GM18868 (cell line): Measurements from ENCODE around the gene DOK4.

Source experiments
- ATAC-seq: cut with Tn5 transposase; IDR thresholded peaks from one replicate; pipeline ENCODE4 v1.9.1; 2021; ENCODE audit warnings: mild to moderate bottlenecking, moderate library complexity; ENCODE audit not compliant: unreplicated experiment

DOK4 gene

DNA sequence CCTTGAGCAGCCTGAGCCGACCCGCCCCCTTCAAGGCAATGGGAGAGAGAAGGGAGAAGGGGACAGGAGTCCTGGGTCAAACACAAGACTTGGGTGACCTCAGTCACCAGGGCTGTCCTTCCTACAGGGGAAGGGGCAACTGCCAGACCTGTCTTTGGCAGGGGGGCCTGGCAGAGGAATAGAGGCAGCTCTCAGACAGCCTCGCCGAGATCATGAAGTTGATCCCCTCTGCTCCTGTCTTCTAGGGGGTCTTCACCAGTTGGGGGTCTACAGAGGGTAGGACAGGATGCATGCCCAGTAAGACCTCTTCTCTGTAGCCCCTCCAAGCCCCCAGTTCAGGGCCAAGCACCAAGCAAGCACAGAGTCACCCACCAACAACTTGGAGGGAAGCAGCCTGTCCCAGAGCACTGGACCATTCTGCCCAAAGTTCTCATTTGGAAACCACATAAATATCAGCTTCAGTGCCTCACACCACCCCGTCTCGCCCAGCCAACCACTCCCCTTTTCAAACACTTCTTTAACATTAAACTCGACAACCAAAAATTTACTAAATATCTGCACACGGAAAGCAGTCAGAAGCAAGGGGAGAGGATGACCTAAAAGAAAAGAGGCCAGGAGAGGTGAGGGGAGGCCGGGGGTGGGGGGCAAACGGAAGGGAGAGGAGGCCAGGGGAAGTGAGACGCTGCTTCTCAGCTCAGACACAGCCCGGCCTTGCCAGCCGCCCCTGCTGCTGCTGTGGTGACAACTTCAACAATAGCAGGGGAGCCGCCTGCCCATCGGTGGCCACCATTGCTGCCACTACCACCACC is 7.7 kb downstream of the DOK4 start:
- no peak for ATAC-seq

DNA sequence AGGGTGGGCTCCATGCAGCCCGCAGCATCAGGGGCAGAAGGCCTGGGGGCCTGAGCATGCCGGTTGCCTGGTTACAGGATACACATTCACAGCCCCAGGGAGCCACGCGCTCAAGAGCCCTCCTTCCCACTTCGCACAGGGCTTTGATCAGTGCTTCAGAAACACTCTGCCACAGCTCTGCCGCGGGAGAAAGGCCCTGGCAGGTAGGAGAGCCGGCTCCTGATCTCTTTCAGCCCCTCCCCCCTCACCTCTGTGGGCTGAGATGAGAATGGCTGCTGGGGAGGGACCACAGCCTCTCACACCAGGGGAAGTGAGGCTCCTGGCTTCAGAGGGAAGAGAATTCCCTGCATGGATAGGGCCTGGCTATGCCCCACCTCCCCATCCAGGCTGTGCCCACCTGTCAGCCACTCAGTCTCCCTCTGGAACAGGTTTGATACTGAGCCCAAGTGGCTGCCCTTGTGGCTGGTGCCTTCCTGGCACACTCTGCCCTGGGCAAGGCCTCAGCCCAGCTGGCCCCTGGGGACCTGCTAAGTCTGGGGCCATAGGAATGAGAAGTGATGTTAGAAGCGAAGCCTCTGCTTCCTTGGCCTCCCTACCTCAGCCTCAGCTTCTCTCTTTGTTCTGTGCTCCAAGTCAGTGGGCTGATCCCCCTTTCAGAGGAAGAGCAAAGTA is 8.6 kb downstream of the DOK4 start:
- ATAC-seq = no peak

DNA sequence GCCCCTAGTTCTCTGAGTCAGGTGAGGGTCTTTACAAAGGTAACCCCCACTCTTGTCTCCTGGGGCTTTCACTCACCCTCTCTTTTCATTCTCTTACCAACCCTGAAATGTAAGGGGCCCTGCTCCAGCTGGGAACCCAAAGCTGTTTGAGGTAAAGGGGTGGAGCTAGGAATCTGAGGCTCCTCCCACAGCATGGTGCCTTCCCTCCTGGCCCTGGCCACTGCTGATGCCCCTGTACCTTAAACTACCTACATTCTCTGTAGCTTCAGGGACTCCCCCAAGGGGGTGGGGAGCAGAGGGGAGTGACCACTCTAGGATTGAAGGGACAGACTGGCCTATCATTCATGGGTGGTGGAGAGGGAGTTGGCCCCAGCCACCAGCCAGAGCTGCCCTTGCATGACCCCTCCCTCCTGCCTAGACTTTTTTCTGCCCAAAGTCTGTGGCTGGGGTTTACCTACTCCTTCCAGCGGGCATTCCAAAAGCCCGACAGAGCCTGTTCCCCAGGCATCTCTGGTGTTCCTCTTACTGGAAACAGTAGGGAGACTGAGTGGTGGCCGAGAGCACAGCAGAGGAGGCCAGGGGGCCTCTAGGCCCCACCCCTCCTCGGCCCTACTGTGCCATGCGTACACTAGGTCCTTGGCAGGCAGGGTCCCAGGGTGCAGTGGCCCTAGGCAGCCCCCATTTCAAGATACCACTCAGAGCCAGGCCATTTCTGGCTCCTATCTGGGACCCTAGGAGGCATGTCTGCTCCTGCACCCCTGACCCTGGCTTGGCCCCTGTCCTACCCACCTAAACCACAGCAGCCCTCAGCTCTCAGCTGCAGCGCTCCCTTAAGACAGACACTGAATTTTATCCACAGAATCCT is 9.5 kb downstream of the DOK4 start:
- ATAC-seq = no peak

DNA sequence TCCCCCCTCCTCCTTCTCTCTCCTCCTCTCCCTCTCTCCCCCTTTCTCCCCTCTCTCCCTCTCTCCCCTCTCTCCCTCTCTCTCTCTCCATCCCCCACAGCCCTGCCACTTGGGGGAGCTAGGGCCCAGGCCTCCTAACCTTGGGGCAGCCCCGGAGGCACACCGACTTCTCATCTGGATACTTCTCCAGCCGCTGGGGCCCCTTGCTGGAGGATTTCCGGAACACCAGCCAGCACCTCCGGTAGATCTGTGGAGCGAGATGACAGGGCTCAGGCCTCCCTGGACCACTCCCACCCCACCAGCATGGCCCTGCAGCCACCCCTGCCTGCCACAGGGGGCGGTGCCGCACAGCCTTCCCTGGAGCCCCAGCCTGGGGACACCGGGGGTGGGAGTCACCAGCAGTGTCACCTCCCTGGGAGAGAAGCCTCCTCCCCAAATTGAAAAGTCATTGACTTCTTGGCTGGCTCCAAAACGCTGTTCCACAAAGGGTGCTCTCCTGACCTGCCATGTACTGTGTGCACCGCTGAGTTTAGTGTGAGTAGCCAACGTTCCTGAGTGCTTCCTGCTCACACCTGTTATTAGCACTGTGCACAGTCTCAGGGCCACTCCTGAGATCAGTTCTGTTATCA is 10.5 kb downstream of the DOK4 start:
- peak; percentile 96 for ATAC-seq

DNA sequence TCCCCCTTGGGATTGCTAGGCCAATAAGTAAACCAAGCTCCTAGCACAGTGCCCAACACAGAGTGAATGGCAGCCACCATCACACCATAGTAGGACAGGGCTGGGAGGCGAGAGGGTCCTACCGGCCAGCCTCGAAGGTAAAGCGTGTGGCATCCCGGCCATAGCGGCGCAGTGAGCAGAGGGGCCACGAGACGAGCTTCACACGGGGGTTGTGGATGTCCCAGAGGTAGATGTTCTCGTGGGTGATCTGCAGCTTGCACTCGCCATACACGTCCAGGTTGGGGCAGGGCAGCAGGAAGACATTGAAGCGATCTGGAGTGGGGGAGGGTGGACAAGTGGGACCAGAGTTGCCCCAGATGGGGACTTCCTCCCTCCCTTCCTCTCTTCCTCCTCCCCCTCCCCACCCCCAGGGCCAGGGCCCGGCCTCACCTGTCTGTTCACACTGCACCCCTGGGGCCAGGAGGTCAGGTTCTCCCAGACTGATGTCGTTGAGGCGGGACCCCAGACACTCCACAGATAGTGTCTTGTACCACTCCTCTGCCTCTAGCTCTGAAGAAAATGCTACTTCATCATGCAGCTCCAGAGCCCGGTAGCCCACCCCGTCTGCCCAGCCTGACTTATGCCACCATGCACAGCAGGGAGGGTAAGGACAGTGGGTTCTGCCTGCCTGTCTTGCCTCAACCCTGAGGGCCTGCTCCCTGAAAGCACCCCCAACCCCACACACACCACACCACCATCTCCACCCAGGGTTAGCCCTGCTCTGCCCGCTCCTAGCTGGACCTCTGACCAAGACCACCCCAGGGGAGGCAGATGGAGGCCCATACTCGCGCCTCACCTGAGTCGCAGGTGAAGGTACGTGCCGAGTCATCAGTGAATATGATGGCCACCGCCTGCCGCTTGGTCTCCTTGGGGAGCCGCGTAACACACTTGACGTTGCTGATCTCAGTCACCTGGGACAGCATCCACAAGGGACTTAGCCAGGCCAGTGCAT is 11.3 kb downstream of the DOK4 start:
- ATAC-seq = no peak

DNA sequence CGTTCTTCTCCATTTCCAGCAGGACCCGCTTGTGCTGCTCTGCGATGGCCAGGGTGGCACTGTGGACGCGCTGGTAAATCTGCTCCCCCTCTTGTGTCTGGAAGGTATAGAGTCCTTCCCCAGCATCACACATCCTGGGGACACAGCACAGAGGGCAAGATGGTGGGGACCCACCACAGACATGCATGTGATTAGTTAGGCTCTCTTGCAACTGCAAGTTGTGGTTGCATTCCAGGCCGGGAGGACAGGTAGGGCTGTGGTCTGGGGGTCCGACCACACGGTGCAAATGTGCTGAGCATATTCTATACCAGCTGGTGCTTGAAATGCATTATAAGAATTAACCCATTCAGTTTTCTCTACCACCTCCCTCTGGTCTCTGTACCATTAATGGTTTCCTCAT is 12.4 kb downstream of the DOK4 start:
- no peak for ATAC-seq

DNA sequence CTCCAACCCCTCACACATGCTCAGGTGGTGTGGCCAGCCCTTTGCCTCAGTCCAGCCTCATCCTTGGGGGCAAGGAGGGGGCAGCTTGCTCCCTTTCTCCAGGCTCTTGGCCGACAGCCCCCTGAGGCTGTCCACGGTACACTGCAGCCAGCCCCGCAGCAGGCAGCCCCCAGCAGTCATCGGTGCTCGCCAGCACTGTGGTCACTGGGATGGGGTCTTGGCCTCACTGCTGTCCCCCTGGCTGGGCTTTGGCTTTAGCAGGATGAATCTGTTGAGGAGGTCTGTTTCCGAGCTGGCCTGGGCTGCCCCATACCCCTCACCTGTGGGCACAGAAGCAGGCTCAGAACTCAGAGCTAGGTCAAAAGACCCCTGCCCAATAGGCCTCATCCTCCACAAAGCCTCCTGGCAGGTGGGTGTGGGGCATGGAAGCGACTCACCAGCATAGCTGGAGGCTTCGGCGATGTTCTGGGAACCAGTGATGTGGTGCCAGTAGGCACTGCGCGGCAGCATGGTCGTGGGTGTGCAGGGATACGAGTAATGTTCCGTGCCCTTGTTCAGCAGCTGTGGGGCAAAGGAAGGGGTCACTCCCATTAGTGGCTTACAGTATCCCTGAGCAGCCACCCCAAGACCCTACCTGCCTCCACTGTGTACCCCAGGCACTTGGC is 13.0 kb downstream of the DOK4 start:
- ATAC-seq = no peak

DNA sequence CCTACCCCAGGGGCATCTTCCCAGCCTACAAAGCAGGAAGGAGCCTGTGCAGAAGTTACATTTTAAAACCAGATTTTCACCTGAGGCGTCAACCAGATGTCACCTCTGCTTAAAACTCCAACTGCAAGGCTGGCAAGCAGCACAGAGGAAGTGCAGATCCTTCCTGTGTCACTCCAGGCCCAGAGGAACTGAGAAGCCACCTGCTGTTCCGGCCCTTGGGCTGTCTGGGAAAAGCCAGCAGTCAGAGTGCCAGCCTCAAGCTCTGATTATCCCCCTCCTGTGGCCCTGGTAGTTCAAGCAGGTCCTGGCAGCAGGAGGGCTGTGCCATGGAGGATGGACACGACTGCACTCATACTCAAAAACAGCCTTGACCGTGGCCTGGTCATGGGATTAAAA is 13.6 kb downstream of the DOK4 start:
- no peak for ATAC-seq

DNA sequence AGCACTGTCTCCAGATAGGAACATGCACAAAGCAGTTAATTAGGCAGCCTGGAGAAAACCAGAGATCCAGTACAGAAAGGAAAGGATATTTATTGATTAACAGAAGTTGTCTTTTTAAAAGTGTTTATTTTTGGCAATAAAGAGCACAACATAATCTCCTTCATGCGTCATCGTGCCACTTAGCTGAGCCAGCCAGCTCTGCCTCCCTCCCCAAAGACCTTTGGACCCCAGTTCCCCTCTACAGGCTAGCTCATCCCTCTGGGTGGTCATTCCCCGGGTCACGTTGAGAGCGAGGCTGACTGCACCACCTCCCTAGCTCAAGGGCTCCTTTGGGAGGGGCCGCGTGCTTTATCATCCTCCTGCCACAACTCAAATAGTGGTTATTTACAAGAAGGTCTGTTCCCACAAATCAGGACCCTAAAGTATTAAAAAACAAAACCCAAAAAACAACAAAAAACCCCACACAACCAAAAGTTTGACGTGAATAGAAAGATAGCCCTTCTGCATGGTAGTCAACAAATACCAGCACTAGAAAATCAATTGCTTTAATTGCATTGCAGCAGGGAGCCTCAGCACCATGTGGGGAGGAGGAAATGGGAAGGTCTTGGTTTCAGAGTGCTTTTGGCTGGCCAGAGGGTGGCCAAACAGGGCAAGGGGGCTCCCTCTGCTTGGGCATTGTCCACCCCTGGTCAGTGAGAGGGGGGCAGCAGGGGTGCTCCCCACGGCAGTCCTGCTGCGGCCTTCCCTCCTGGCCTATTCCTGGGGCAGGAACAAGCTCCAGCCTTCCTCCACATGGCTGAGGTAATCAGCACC is 14.2 kb downstream of the DOK4 start:
- ATAC-seq = no peak

DNA sequence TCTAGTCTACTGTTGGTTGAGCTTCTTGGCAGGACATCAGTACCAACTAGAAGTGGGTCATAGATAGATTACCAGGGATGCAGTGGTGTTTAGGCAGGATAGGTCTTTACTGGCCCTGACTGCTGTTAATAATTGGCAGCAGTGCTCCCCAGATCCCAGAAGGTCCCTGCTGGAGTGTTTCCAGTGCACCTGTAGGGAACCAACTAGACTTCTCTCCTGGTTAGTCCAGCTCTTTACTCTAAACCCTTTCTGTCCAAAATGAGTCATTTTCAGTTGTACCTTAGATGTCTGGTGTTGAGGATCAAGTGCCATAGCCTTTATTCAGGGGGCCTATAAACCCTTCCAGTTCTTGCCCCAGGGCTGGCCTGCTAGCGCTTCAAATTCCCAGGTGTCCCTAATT is 15.1 kb downstream of the DOK4 start:
- ATAC-seq = no peak

DNA sequence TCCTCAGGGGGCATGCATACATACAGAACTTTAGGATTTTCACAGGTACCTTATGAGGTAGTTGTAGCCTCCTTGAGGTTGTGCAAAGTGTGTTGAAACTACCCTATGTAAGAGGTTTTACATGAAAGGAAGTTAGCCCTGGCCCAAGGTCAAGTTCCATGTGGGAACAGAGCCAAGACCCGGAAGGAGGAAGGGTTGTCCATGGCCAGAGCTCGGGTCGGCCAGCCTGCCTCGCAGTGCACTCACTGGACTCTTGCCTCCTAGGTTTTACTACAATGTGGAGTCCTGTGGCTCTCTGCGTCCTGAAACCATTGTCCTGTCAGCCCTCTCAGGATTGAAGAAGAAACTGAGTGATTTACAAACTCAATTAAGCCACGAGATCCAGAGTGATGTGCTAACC is 15.6 kb downstream of the DOK4 start:
- ATAC-seq = no peak

DNA sequence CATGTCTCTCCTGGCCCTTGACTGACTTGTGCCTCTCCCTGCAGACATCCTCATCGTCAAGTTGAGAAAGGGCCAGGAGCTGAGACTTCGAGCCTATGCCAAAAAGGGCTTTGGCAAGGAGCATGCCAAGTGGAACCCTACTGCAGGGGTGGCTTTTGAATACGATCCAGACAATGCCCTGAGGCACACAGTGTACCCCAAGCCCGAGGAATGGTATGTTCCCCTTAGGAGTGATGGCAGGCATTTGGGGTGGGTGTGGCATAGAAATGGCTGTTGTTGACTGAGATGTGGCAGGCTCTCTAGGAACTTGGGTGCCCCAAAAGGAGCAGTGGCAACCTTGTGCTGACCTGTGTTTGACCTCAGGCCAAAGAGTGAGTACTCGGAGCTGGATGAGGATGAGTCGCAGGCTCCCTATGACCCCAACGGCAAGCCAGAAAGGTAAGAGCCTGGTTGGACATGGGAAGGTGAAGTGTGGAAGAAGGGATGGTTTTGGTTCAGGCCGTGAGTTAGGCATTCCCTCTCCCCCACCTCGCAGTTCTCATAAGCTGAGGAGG is 16.3 kb downstream of the DOK4 start:
- no peak for ATAC-seq

DNA sequence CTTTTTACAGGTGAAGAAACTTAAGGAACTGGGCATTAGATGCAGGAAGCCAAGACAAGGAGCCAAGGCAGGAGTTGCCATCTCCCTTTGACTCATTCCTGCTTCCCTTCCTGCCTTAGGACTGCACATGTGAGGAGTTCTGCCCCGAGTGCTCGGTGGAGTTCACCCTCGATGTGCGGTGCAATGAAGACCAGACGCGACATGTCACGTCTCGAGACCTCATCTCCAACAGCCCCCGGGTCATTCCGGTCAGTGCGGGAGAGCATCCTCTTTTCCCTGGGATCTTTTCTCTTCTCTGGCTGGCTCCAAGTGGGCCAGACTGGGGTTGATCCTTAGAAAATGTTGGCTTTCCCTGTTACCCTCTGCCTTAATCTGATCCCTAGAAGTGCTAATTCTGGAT is 17.2 kb downstream of the DOK4 start:
- no peak for ATAC-seq

DNA sequence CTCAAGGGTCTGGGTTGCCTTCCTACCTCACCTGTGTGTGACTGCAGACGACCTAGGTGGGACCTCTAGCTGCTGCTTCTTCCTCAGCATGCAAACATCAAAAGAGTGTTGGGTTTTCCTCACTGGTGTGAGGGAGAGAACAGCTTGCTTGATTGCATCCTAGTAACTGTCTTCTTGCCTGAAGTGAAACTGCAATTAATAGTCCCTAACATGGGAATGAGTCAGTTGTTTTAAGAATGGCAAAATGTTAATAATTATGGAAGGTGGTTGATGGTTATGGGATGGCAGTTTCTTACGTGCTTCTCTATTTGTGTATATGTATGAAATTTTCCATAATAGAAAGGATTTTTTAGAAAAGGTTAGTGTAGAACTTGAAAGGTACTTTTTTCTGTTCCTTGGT is 17.9 kb downstream of the DOK4 start:
- no peak for ATAC-seq

DNA sequence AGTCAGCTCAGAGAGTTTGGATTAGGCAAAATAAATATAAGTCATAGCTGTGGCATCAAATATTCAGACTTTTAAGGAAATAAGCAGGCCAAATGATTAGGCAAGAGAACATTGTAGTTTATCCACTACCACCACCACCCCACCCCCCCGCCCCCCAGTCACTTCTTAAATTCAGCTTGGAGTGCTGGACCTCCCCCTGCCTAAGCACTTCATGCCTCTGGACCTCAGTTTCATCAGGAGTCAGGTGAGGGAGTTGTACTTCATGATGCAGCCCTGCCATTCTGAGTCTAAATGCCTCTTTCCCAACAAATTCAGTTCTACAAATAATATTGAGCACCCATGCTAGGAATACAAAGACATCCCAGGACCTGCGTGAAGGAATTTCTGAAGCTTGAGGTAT is 21.8 kb downstream of the DOK4 start:
- ATAC-seq = no peak

DNA sequence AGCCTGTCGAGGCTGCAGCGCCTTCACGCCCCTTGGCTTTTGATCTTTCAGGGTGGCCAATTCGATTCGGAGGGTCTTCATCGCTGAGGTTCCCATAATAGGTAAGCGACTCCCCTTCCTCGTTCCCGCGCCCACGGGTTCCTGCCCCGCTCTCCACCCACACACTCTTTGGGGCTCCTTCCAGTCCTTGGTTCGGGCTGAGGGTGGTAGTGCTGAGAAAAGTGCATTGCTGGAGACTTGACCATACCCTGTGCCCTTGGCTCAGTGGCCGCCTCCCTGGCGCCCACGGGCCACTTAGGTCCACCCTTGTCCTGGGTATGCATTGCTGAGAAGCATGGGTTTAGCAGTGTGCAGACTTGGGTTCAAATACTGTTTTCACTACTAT is 23.3 kb downstream of the DOK4 start:
- ATAC-seq = no peak

DNA sequence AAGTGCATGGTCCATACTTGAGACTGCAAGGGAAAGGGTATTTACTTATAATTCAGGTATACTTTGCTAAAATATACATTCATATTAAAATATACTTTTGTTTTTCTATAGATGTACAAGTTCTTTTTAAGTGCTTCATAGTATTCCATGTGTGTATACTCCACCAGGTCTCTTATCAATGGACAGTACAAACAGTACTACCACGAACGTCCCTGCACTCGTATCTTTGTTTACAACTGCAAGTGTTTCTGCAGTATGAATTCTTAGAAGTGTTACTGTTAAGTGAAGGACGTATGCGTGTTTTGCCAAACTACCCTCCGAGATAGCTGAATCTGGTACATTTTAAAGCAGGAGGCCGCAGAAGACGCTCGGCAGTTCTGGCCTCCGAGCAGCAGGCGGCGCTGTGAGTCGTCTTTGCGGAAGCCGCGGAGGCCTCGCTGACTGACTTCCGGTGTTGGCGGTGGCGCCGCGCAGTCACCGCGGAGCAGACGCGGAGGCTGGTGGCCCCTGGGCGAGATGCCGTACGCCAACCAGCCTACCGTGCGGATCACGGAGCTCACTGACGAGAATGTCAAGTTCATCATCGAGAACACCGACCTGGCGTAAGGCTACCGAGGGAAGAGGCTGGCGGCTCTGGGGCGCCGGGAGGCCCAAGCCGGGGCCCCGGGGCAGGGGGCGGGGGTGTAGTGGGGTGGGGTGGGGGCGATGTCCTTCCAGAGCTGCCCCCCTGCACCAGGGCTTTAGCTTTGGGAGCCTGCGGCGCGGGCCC is 23.9 kb downstream of the DOK4 start, which contains the start of gene POLR2C:
TSS of gene POLR2C (plus strand) at position 471 of the 769 bp plus-strand sequence. CDS start at position 517, 46 bp downstream.
- peak; percentile 97 for ATAC-seq
